Endothelial cell (in vitro differentiated cells): ENCODE results near the gene KERA. TPM values are rescaled to one million over a fixed set of nuclear protein-coding genes. Genes with fewer than 3 reads are reported as not detected.

Experiments used
- DNase-seq: peaks from one replicate; pipeline ENCODE4 v3.0.0; 2021; ENCODE audit warnings: low spot score
- H3K27ac Mint-ChIP-seq: one replicate; pipeline ENCODE4 v1.8.0; 2021; ENCODE audit warnings: mixed read lengths, inconsistent platforms; ENCODE audit not compliant: unreplicated experiment
- H3K27me3 Mint-ChIP-seq: one replicate; pipeline ENCODE4 v1.8.0; 2021; ENCODE audit warnings: mild to moderate bottlenecking, moderate library complexity, mixed read lengths, inconsistent platforms; ENCODE audit not compliant: unreplicated experiment
- H3K36me3 Mint-ChIP-seq: one replicate; pipeline ENCODE4 v1.8.0; 2021; ENCODE audit warnings: mild to moderate bottlenecking, low read depth, mixed read lengths, inconsistent platforms; ENCODE audit not compliant: unreplicated experiment
- H3K4me1 Mint-ChIP-seq: one replicate; pipeline ENCODE4 v1.8.0; 2021; ENCODE audit warnings: mild to moderate bottlenecking, mixed read lengths, inconsistent platforms; ENCODE audit not compliant: unreplicated experiment
- H3K4me3 Mint-ChIP-seq: one replicate; pipeline ENCODE4 v1.8.0; 2021; ENCODE audit warnings: mild to moderate bottlenecking, mixed read lengths, inconsistent platforms; ENCODE audit not compliant: unreplicated experiment
- H3K9me3 Mint-ChIP-seq: one replicate; pipeline ENCODE4 v1.8.0; 2021; ENCODE audit warnings: mixed read lengths, inconsistent platforms; ENCODE audit not compliant: unreplicated experiment
- total RNA-seq: library from RNA; stranded (reverse); fragmentation: NEBNext Ultra II Directional; extraction: Animal tissue kit (Norgen Biotek cat#: 25700); gene quantifications from one replicate; pipeline ENCODE4 v1.2.1, GENCODE V29; 2021; ENCODE audit not compliant: unreplicated experiment
- TF ChIP-seq, protein P1 (sequence below): fragments of 200-600 bp; sonication (generic); IDR thresholded peaks from one replicate; pipeline ENCODE4 v1.5.0; 2021; ENCODE audit warnings: antibody characterized with exemption; ENCODE audit not compliant: unreplicated experiment

Gene KERA
- total RNA-seq, 1 donor from 2014 or later = not detected

DNA sequence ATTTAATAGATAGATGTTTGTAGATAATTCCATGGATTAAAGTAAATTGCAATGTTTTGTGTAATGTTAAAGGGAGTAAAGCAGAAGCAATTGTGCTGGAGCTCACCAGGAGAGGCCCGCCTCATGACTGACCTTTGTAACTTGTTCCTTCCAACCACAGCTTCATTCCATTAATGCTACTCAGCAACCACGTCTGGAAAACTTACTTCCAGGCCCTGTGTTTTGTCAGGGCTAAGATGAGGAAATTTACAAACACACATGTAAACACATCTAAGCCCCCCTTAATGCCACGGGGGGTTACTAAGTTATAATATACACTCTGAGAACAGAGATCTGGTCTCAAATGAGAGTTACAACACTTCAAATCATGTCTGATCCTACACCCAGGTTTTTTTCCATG is 41.1 kb upstream of the KERA start:
- Mint-ChIP-seq H3K36me3 (no peaks in the 10 kb centered on the region), H3K9me3 (no peaks in the 10 kb centered on the region), H3K4me3 (no peak overlapping the region), H3K27me3 (no peaks in the 10 kb centered on the region), H3K27ac (no peak overlapping the region), H3K4me1 (no peaks in the 10 kb centered on the region)
- no peak for DNase-seq
- TF ChIP-seq, protein P1, sequence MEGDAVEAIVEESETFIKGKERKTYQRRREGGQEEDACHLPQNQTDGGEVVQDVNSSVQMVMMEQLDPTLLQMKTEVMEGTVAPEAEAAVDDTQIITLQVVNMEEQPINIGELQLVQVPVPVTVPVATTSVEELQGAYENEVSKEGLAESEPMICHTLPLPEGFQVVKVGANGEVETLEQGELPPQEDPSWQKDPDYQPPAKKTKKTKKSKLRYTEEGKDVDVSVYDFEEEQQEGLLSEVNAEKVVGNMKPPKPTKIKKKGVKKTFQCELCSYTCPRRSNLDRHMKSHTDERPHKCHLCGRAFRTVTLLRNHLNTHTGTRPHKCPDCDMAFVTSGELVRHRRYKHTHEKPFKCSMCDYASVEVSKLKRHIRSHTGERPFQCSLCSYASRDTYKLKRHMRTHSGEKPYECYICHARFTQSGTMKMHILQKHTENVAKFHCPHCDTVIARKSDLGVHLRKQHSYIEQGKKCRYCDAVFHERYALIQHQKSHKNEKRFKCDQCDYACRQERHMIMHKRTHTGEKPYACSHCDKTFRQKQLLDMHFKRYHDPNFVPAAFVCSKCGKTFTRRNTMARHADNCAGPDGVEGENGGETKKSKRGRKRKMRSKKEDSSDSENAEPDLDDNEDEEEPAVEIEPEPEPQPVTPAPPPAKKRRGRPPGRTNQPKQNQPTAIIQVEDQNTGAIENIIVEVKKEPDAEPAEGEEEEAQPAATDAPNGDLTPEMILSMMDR = no peak

DNA sequence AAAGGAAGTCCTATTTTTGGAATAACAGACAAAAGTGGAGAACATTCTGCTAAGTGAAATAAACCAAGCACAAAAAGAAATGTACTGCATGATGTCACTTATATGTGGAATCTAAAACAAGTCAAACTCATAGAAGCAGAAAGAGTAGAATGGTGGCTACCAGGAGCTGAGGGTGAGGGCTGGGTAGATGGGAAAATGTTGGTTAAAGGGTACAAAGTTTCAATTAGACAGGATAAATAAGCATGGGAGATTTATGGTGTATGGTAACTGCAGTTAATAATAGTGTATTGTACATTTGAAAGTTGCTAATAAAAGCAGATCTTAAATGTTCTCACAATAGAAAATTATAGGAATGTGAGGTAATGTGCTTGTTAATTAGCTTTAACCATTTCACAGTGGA is 40.6 kb upstream of the KERA start:
- TF ChIP-seq, protein P1 = no peak
- no peaks in the 10 kb centered on the region for H3K9me3 Mint-ChIP-seq

DNA sequence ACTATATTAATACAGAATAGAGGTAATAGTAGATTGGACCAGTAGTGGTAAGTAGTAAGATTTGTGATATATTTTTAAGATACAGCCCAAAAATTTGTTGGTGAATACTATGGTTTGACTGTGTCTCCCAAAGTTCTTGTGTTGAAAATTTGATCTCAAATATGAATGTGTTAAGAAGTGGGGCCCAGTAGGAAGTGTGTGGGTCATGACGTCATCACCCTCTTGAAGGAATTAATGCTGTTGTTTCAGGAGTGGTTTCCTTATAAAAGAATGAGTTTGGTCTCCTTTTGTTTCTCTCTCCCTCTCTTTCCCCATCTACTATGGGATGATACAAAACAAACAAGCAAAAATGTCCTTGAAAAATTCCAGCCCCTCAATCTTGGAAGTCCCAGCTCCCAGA is 37.1 kb upstream of the KERA start:
- Mint-ChIP-seq H3K27ac (no peak overlapping the region), H3K4me3 (no peak overlapping the region), H3K9me3 (peaks cover 9% of the 10 kb centered on the region), H3K4me1 (no peaks in the 10 kb centered on the region), H3K36me3 (peaks cover 1% of the 10 kb centered on the region), H3K27me3 (peaks cover under 1% of the 10 kb centered on the region)
- TF ChIP-seq, protein P1 = no peak
- DNase-seq = no peak

More for the DNA sequence above, 40.6 kb upstream of the KERA start:
- H3K27me3 Mint-ChIP-seq = no peaks in the 10 kb centered on the region
- H3K27ac Mint-ChIP-seq = no peak overlapping the region
- DNase-seq = no peak
- H3K4me1 Mint-ChIP-seq = no peaks in the 10 kb centered on the region
- H3K36me3 Mint-ChIP-seq = no peaks in the 10 kb centered on the region
- no peak overlapping the region for H3K4me3 Mint-ChIP-seq

DNA sequence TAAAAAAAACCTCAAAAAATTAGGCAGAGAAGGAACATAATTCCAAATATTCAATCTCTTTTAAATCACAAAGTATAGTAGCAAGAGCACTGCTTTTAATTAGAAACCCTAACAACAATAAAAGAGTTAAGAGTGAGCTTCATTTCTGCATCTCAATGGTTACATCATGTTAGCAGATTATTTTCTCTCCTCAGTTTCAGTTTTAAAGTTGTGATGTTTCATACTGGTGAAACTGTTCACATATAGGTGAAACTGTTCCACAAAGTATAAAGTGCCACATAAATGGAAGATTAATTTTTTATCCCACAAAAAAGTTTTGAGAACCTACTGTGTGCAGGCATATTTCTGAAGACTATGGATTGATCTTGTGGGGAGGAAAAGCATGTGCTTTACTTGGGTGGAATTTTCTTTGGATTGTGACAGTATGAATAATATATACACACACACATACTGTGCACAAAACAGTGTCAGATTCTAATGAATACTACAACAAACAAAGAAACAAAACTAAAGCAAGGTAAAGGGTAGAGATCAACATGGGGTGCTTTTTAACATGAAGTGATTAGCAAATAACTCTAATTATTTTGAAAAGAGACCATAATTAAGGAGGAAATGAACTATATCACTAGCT is 36.3 kb upstream of the KERA start:
- Mint-ChIP-seq H3K27me3 (peaks cover 2% of the 10 kb centered on the region), H3K4me3 (no peak overlapping the region), H3K36me3 (peaks cover 8% of the 10 kb centered on the region), H3K27ac (no peak overlapping the region), H3K4me1 (no peaks in the 10 kb centered on the region), H3K9me3 (peaks cover 13% of the 10 kb centered on the region)
- TF ChIP-seq, protein P1 = no peak
- no peak for DNase-seq

DNA sequence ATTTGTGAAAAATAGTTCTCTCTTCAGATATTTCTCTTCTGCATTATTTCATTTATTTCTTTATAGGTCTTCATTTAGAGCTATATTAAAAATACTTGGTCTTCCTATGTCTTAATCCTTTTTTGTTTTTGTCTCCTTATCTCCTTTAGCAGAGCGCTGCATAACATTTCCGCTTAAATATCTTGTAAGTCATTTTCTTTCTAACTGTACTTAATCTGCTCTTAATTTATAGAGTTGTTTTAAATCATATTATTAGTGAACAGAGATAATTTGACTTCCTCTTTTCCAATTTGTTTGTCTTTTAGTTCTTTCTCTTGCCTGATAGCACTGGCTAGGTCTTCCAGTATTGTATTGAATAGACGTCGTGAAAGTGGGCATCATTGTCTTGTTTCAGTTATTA is 35.5 kb upstream of the KERA start:
- Mint-ChIP-seq H3K4me1 (no peaks in the 10 kb centered on the region), H3K4me3 (no peak overlapping the region), H3K27ac (no peak overlapping the region), H3K27me3 (peaks cover 2% of the 10 kb centered on the region), H3K9me3 (peaks cover 14% of the 10 kb centered on the region), H3K36me3 (peaks cover 8% of the 10 kb centered on the region)
- DNase-seq = no peak
- TF ChIP-seq, protein P1 = no peak
